HG03280 (cell line): ENCODE measurements around the gene RAD51B.
A peak's percentile ranks its signal among the peaks of the same experiment; 100 is the strongest.
"Not testable (repeated sequence)": the region's sequence is repeated elsewhere in the genome, so short reads cannot be mapped to it uniquely, and the experiment has no call there.

ENCODE experiments used
- ATAC-seq: cut with Tn5 transposase; IDR thresholded peaks from one replicate; pipeline ENCODE4 v1.9.1; 2021; ENCODE audit warnings: mild to moderate bottlenecking, moderate library complexity; ENCODE audit not compliant: unreplicated experiment

RAD51B gene

GRCh38 chr14:68198713-68199495, 379.3 kb downstream of the RAD51B start:
- no peak for ATAC-seq

GRCh38 chr14:68199554-68200151, 380.1 kb downstream of the RAD51B start:
- ATAC-seq: no peak

- ATAC-seq: no peak
Observed at GRCh38 chr14:68203871-68204270, 384.3 kb downstream of the RAD51B start.

- no peak for ATAC-seq
Observed at GRCh38 chr14:68208218-68208617, 388.6 kb downstream of the RAD51B start.

GRCh38 chr14:68208626-68209317, 389.2 kb downstream of the RAD51B start:
- ATAC-seq: no peak

- ATAC-seq: peak; percentile 92
Observed at GRCh38 chr14:68210729-68211299, 391.2 kb downstream of the RAD51B start.

- ATAC-seq: no peak
Observed at GRCh38 chr14:68211421-68211820, 391.8 kb downstream of the RAD51B start.

GRCh38 chr14:68211886-68212285, 392.3 kb downstream of the RAD51B start:
- ATAC-seq: no peak

GRCh38 chr14:68212361-68212760, 392.8 kb downstream of the RAD51B start:
- no peak for ATAC-seq

- ATAC-seq: no peak
Observed at GRCh38 chr14:68214431-68214830, 394.9 kb downstream of the RAD51B start.

GRCh38 chr14:68215629-68216028, 396.1 kb downstream of the RAD51B start:
- no peak for ATAC-seq

- no peak for ATAC-seq
Observed at GRCh38 chr14:68216079-68216478, 396.5 kb downstream of the RAD51B start.

GRCh38 chr14:68216957-68217356, 397.4 kb downstream of the RAD51B start:
- ATAC-seq: no peak

GRCh38 chr14:68217791-68218340, 398.3 kb downstream of the RAD51B start:
- ATAC-seq: no peak

- no peak for ATAC-seq
Observed at GRCh38 chr14:68219407-68219806, 399.8 kb downstream of the RAD51B start.

- ATAC-seq: not testable (repeated sequence)
Observed at GRCh38 chr14:68221046-68221445, 401.5 kb downstream of the RAD51B start.

- no peak for ATAC-seq
Observed at GRCh38 chr14:68222154-68222553, 402.6 kb downstream of the RAD51B start.

GRCh38 chr14:68222726-68223125, 403.1 kb downstream of the RAD51B start:
- ATAC-seq: no peak

- no peak for ATAC-seq
Observed at GRCh38 chr14:68223631-68224030, 404.1 kb downstream of the RAD51B start.

- ATAC-seq: no peak
Observed at GRCh38 chr14:68225321-68225720, 405.7 kb downstream of the RAD51B start.

GRCh38 chr14:68226523-68226922, 406.9 kb downstream of the RAD51B start:
- ATAC-seq: no peak
